Activated T-cell treated with anti-CD3 and anti-CD28 coated beads for 1 hour (primary cell): ENCODE measurements around the gene KLHL29.

ENCODE experiments used
- DNase-seq: peaks from one replicate; pipeline ENCODE4 v3.0.0-alpha.2; 2020; ENCODE audit warnings: low read depth

The KLHL29 gene

GRCh38 chr2:23661276-23662050 is 276.5 kb downstream of the KLHL29 start:
- no peak for DNase-seq

- DNase-seq = no peak
Observed at GRCh38 chr2:23662466-23662865, 277.5 kb downstream of the KLHL29 start.

GRCh38 chr2:23662941-23663920 is 278.3 kb downstream of the KLHL29 start:
- no peak for DNase-seq

GRCh38 chr2:23664066-23664788 is 279.2 kb downstream of the KLHL29 start:
- DNase-seq = no peak

- DNase-seq = no peak
Observed at GRCh38 chr2:23666241-23666979, 281.4 kb downstream of the KLHL29 start.

- no peak for DNase-seq
Observed at GRCh38 chr2:23666980-23667357, 282.0 kb downstream of the KLHL29 start.

GRCh38 chr2:23668756-23669304 is 283.9 kb downstream of the KLHL29 start:
- DNase-seq = no peak

GRCh38 chr2:23669413-23670244 is 284.6 kb downstream of the KLHL29 start:
- DNase-seq = no peak

GRCh38 chr2:23670245-23670592 is 285.2 kb downstream of the KLHL29 start:
- no peak for DNase-seq

- DNase-seq = no peak
Observed at GRCh38 chr2:23673082-23673481, 288.1 kb downstream of the KLHL29 start.

- DNase-seq = no peak
Observed at GRCh38 chr2:23673830-23674679, 289.1 kb downstream of the KLHL29 start.

GRCh38 chr2:23675506-23675905 is 290.5 kb downstream of the KLHL29 start:
- no peak for DNase-seq

GRCh38 chr2:23677836-23678235 is 292.9 kb downstream of the KLHL29 start:
- DNase-seq = no peak

- no peak for DNase-seq
Observed at GRCh38 chr2:23679044-23679443, 294.1 kb downstream of the KLHL29 start.

GRCh38 chr2:23680951-23681350 is 296.0 kb downstream of the KLHL29 start:
- no peak for DNase-seq

- DNase-seq = no peak
Observed at GRCh38 chr2:23681356-23682140, 296.6 kb downstream of the KLHL29 start.

- DNase-seq = no peak
Observed at GRCh38 chr2:23682481-23682880, 297.5 kb downstream of the KLHL29 start.

- DNase-seq = no peak
Observed at GRCh38 chr2:23683001-23683400, 298.0 kb downstream of the KLHL29 start.
